Naive thymus-derived CD4-positive, alpha-beta T cell (primary cell): ENCODE data around the gene OSGEP. TPM values are rescaled to one million over a fixed set of nuclear protein-coding genes. Genes with fewer than 3 reads are reported as not detected.

ENCODE experiments used
- ATAC-seq: fragments of 150-1000 bp; cut with Tn5 transposase; 2 replicates; pipeline ENCODE4 v1.10.0; 2021; ENCODE audit warnings: mild to moderate bottlenecking, moderate library complexity
- CTCF ChIA-PET: fragments of 350-600 bp; sonication (Branson Sonifier 250); formaldehyde crosslinking; loops from one replicate; lab custom pipeline; 2021; ENCODE audit warnings: antibody characterized with exemption; lab: Charles Lee
- POLR2A ChIA-PET: fragments of 350-600 bp; sonication (Branson Sonifier 250); formaldehyde crosslinking; loops from one replicate; lab custom pipeline; 2021; ENCODE audit warnings: antibody characterized with exemption, inconsistent platforms; lab: Charles Lee
- DNase-seq, 9 donors: peaks; one replicate each; pipeline versions ENCODE4 v3.0.0 to v3.0.0-alpha.2; 2020 to 2022; ENCODE audit warnings: mixed read lengths in 1 of 9
- H3K27ac ChIP-seq: one replicate; pipeline ENCODE4 v1.7.0; 2013; ENCODE audit warnings: mild to moderate bottlenecking, low read depth, low read length, moderate library complexity
- H3K27me3 ChIP-seq, 2 donors: one replicate each; pipeline ENCODE4 v1.7.0; 2013; ENCODE audit warnings: low read length in 2 of 2, mild to moderate bottlenecking in 2 of 2, moderate library complexity in 2 of 2; ENCODE audit not compliant: control insufficient read depth in 2 of 2, insufficient read depth in 2 of 2
- H3K36me3 ChIP-seq, 3 experiments: 1 replicate in 2 of 3; 2 replicates in 1 of 3; pipeline ENCODE4 v1.7.0; 2013; ENCODE audit warnings: low read length in 3 of 3, mild to moderate bottlenecking in 3 of 3, moderate library complexity in 1 of 3; ENCODE audit not compliant: insufficient read depth in 3 of 3, control insufficient read depth in 2 of 3
- H3K4me1 ChIP-seq, 2 donors: one replicate each; pipeline ENCODE4 v1.7.0; 2013; ENCODE audit warnings: low read length in 2 of 2, mild to moderate bottlenecking in 2 of 2, moderate library complexity in 1 of 2; ENCODE audit not compliant: control insufficient read depth in 2 of 2, insufficient read depth in 2 of 2
- H3K4me3 ChIP-seq: 2 replicates; pipeline ENCODE4 v1.7.0; 2013; ENCODE audit warnings: mild to moderate bottlenecking, low read length
- H3K9me3 ChIP-seq, 3 experiments: 1 replicate in 2 of 3; 2 replicates in 1 of 3; pipeline ENCODE4 v1.7.0; 2013; ENCODE audit warnings: low read length in 3 of 3; ENCODE audit not compliant: control insufficient read depth in 2 of 3
- H3K27ac Mint-ChIP-seq, 9 donors: one replicate each; pipeline ENCODE4 v1.8.0; 2020 to 2022; ENCODE audit warnings: mixed read lengths in 9 of 9, mild to moderate bottlenecking in 8 of 9, moderate library complexity in 5 of 9, inconsistent platforms in 2 of 9
- H3K27me3 Mint-ChIP-seq, 5 donors: one replicate each; pipeline ENCODE4 v1.8.0; 2021 to 2022; ENCODE audit warnings: mixed read lengths in 5 of 5, mild to moderate bottlenecking in 1 of 5
- H3K36me3 Mint-ChIP-seq, 5 donors: one replicate each; pipeline ENCODE4 v1.8.0; 2020 to 2022; ENCODE audit warnings: mixed read lengths in 5 of 5, mild to moderate bottlenecking in 3 of 5, inconsistent platforms in 1 of 5
- H3K4me1 Mint-ChIP-seq, 7 donors: one replicate each; pipeline ENCODE4 v1.8.0; 2020 to 2022; ENCODE audit warnings: mixed read lengths in 7 of 7, mild to moderate bottlenecking in 3 of 7, inconsistent platforms in 1 of 7
- H3K4me3 Mint-ChIP-seq, 10 donors: one replicate each; pipeline ENCODE4 v1.8.0; 2020 to 2022; ENCODE audit warnings: mild to moderate bottlenecking in 10 of 10, mixed read lengths in 10 of 10, moderate library complexity in 6 of 10, inconsistent platforms in 2 of 10
- H3K9me3 Mint-ChIP-seq, 11 donors: one replicate each; pipeline ENCODE4 v1.8.0; 2020 to 2022; ENCODE audit warnings: mixed read lengths in 11 of 11, mild to moderate bottlenecking in 4 of 11, inconsistent platforms in 1 of 11, moderate library complexity in 1 of 11
- intact Hi-C, 2 donors: fragments of 100-400 bp; cut with micrococcal nuclease; formaldehyde crosslinking; loops; one replicate each; pipeline ENCODE4 v1.15.1; 2023
- polyA plus RNA-seq, 2 donors: library from polyadenylated mRNA; unstranded; fragments of 300-500 nt; fragmentation: Illumina TruSeq; gene quantifications; one replicate each; pipeline ENCODE4 v1.2.3, GENCODE V29; 2021
- total RNA-seq, 6 experiments: library from RNA in 5 of 6; stranded (reverse) in 5 of 6; gene quantifications; 1 replicate in 5 of 6; 2 replicates in 1 of 6; pipeline ENCODE4 v1.2.3 and lab custom pipeline; 2021 to 2026

Gene OSGEP
- total and polyA plus RNA-seq, 7 experiments from 2014 or later = 30.8 to 77.2 (median 54.9) TPM

- no peaks in the 10 kb centered on the region for H3K36me3 Mint-ChIP-seq
- H3K27ac Mint-ChIP-seq = no peak overlapping the region
- H3K4me3 ChIP-seq = no peak overlapping the region
- no peak for DNase-seq
- no peaks in the 10 kb centered on the region for H3K9me3 ChIP-seq
- ChIA-PET POLR2A (interaction anchor here (1.3 to 1.4 kb wide), 2 partner anchors 9 to 189 kb away, joined by 3 read pairs; no protein-coding TSS in a partner anchor), CTCF (interaction anchor here (0.7 to 1.1 kb wide), 2 partner anchors 40 to 182 kb away, joined by 3 read pairs; no protein-coding TSS in a partner anchor)
- no peaks in the 10 kb centered on the region for H3K4me1 ChIP-seq
- ATAC-seq = no peak
- no peaks in the 10 kb centered on the region for H3K27me3 Mint-ChIP-seq
- no peak overlapping the region for H3K4me3 Mint-ChIP-seq
- intact Hi-C loops = no loop called here
- H3K27ac ChIP-seq = no peak overlapping the region
- H3K27me3 ChIP-seq = no peaks in the 10 kb centered on the region
- H3K9me3 Mint-ChIP-seq = no peaks in the 10 kb centered on the region
- H3K36me3 ChIP-seq = no peaks in the 10 kb centered on the region
- peaks cover 0 to 8% (median under 1%) of the 10 kb centered on the region in 7 donors for H3K4me1 Mint-ChIP-seq
Observed at GRCh38 chr14:20421267-20421666, 33.3 kb downstream of the OSGEP start.

- Histone ChIP-seq H3K27ac (no peak overlapping the region), H3K36me3 (no peaks in the 10 kb centered on the region), H3K4me1 (peaks cover under 1 to 8% of the 10 kb centered on the region in 2 donors), H3K27me3 (no peaks in the 10 kb centered on the region), H3K9me3 (no peaks in the 10 kb centered on the region), H3K4me3 (no peak overlapping the region)
- Mint-ChIP-seq H3K4me1 (peaks cover 7 to 16% (median 10%) of the 10 kb centered on the region in 7 donors), H3K4me3 (no peak overlapping the region), H3K36me3 (no peaks in the 10 kb centered on the region), H3K9me3 (no peaks in the 10 kb centered on the region), H3K27me3 (no peaks in the 10 kb centered on the region), H3K27ac (no peak overlapping the region)
- intact Hi-C loops = no loop called here
- CTCF ChIA-PET = no interaction called here
- no peak for DNase-seq
- POLR2A ChIA-PET = no interaction called here
- no peak for ATAC-seq
Observed at GRCh38 chr14:20419419-20419818, 35.2 kb downstream of the OSGEP start.

- H3K4me1 ChIP-seq = peaks cover 8 to 14% of the 10 kb centered on the region in 2 donors
- POLR2A ChIA-PET = no interaction called here
- Mint-ChIP-seq H3K9me3 (no peaks in the 10 kb centered on the region), H3K36me3 (no peaks in the 10 kb centered on the region), H3K4me3 (no peak overlapping the region), H3K4me1 (peaks cover 12 to 25% (median 19%) of the 10 kb centered on the region in 7 donors), H3K27ac (no peak overlapping the region), H3K27me3 (no peaks in the 10 kb centered on the region)
- DNase-seq (no peak), ATAC-seq (no peak)
- CTCF ChIA-PET = no interaction called here
- no peaks in the 10 kb centered on the region for H3K36me3 ChIP-seq
- no peaks in the 10 kb centered on the region for H3K9me3 ChIP-seq
- intact Hi-C loops = no loop called here
- no peak overlapping the region for H3K27ac ChIP-seq
- H3K27me3 ChIP-seq = no peaks in the 10 kb centered on the region
- H3K4me3 ChIP-seq = no peak overlapping the region
Observed at GRCh38 chr14:20418501-20418909, 36.1 kb downstream of the OSGEP start.

DNA sequence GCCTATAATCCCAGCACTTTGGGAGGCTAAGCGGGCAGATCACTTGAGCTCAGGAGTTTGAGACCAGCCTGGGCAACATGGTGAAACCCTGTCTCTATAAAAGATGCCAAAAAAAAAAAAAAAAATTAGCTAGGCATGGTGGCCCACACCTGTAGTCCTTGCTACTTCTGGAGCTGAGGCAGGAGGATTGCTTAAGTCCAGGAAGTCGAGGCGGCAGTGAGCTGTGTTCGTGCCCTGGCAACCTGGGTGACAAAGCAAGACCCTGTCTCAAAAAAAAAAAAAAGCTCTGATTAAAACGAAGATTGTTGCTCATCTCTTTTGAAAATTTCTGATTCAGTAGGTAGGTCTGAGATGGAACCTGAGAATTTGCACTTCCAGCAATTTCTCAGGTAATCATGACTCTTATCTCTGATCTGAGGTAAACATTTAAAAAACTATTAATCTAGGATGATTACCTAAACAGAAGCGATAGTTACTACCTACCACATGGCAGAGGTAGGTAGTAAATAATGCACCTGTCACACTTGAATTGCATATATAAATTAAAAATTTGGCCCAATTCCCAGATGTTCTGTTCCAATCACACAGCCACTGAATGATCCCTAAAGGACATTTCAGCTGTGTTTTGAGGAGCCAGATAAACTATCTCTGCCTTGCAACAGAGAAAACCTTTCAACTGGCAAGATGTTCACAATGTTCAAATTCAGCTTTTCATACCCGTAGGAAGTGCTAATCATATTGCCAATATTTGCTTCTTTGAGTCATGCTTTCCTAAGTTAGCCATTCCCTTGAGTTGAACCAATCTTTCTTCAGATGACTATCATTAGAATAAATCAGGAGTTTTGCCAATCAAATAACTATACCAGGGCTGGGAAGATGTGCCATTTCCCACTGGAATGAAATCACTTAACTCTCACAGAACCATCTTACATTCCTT is 37.1 kb downstream of the OSGEP start:
- POLR2A ChIA-PET = interaction anchor here (1.0 kb wide), 1 partner anchor 38 kb away, joined by 3 read pairs; the partner anchor contains the start of gene APEX1

GRCh38 chr14:20416223-20416622 is 38.4 kb downstream of the OSGEP start:
- no peak for ATAC-seq
- Histone ChIP-seq H3K4me1 (peaks cover 8 to 17% of the 10 kb centered on the region in 2 donors), H3K9me3 (no peaks in the 10 kb centered on the region), H3K27me3 (no peaks in the 10 kb centered on the region), H3K36me3 (no peaks in the 10 kb centered on the region), H3K27ac (no peak overlapping the region), H3K4me3 (no peak overlapping the region)
- no peak for DNase-seq
- Mint-ChIP-seq H3K4me3 (peak overlapping the region in 1 of 10 donors; percentile 4), H3K4me1 (peaks cover 20 to 41% (median 33%) of the 10 kb centered on the region in 7 donors), H3K36me3 (no peaks in the 10 kb centered on the region), H3K27ac (peak overlapping the region in 6 of 9 donors; percentile 1 to 71 (median 12)), H3K9me3 (no peaks in the 10 kb centered on the region), H3K27me3 (no peaks in the 10 kb centered on the region)
- CTCF ChIA-PET = interaction anchor here (0.5 to 2.9 kb wide), 23 partner anchors 8 to 260 kb away, joined by 3 to 17 read pairs (median 4); partner anchors contain the start of genes APEX1, CCNB1IP1, OSGEP and PARP2
- intact Hi-C loops = no loop called here
- POLR2A ChIA-PET = interaction anchor here (0.7 to 3.8 kb wide), 6 partner anchors 12 to 193 kb away, joined by 3 to 24 read pairs (median 11); partner anchors contain the start of genes APEX1, OSGEP and PIP4P1

More for the DNA sequence above, 37.1 kb downstream of the OSGEP start:
- Mint-ChIP-seq H3K27me3 (no peaks in the 10 kb centered on the region), H3K9me3 (no peaks in the 10 kb centered on the region), H3K4me1 (peaks cover 15 to 32% (median 23%) of the 10 kb centered on the region in 7 donors), H3K4me3 (no peak overlapping the region), H3K27ac (no peak overlapping the region), H3K36me3 (no peaks in the 10 kb centered on the region)
- ATAC-seq = no peak
- Histone ChIP-seq H3K9me3 (no peaks in the 10 kb centered on the region), H3K27me3 (no peaks in the 10 kb centered on the region), H3K4me3 (no peak overlapping the region), H3K4me1 (peaks cover 8 to 14% of the 10 kb centered on the region in 2 donors), H3K36me3 (no peaks in the 10 kb centered on the region), H3K27ac (no peak overlapping the region)
- intact Hi-C loops = no loop called here
- CTCF ChIA-PET = interaction anchor here (0.6 to 1.0 kb wide), 3 partner anchors 23 to 44 kb away, joined by 3 to 4 read pairs (median 3); no protein-coding TSS in a partner anchor
- no peak for DNase-seq

GRCh38 chr14:20415782-20416206 is 38.8 kb downstream of the OSGEP start:
- ChIA-PET POLR2A (interaction anchor here (0.7 to 3.8 kb wide), 7 partner anchors 11 to 266 kb away, joined by 3 to 24 read pairs (median 15); partner anchors contain the start of genes APEX1, OSGEP and PIP4P1), CTCF (interaction anchor here (0.5 to 2.9 kb wide), 30 partner anchors 9 to 266 kb away, joined by 3 to 17 read pairs (median 5); partner anchors contain the start of genes APEX1, CCNB1IP1, OSGEP and PARP2)
- H3K27me3 Mint-ChIP-seq = no peaks in the 10 kb centered on the region
- H3K36me3 ChIP-seq = no peaks in the 10 kb centered on the region
- H3K4me3 Mint-ChIP-seq = peak overlapping the region in 5 of 10 donors; percentile 0 to 9 (median 3)
- no peaks in the 10 kb centered on the region for H3K9me3 Mint-ChIP-seq
- ATAC-seq (peak; percentile 69), DNase-seq (peak in 7 of 9 donors; percentile 36 to 65 (median 55))
- intact Hi-C loops = loop anchor here (1.0 to 2.0 kb wide), 5 partner anchors 26 to 276 kb away; partner anchors contain the start of gene APEX1 (in 1 of the 2)
- no peak overlapping the region for H3K4me3 ChIP-seq
- no peak overlapping the region for H3K27ac ChIP-seq
- peak overlapping the region; percentile 1 to 71 (median 20) for H3K27ac Mint-ChIP-seq
- H3K4me1 Mint-ChIP-seq = peaks cover 24 to 45% (median 37%) of the 10 kb centered on the region in 7 donors
- H3K36me3 Mint-ChIP-seq = peaks cover 0 to 2% (median 0%) of the 10 kb centered on the region in 5 donors
- H3K9me3 ChIP-seq = no peaks in the 10 kb centered on the region
- H3K27me3 ChIP-seq = no peaks in the 10 kb centered on the region
- H3K4me1 ChIP-seq = peaks cover 8 to 17% of the 10 kb centered on the region in 2 donors
